SK-N-SH (cell line): ENCODE measurements around the gene FOXD4L1.
"Not testable (repeated sequence)": the region's sequence is repeated elsewhere in the genome, so short reads cannot be mapped to it uniquely, and the experiment has no call there.

Experiments
- FOSL2 ChIP-seq: IDR thresholded peaks from 2 replicates; pipeline ENCODE4 v1.4.0; 2012; ENCODE audit warnings: low read depth, mild to moderate bottlenecking, moderate library complexity, borderline replicate concordance
- NRF1 ChIP-seq: IDR thresholded peaks from 2 replicates; pipeline ENCODE4 v1.6.1; 2012; ENCODE audit warnings: low read depth, mild to moderate bottlenecking, low read length
- POLR2AphosphoS5 ChIP-seq: IDR thresholded peaks from 2 replicates; pipeline ENCODE4 v1.6.1; 2012; ENCODE audit warnings: low read depth, low read length
- RAD21 ChIP-seq: IDR thresholded peaks from 2 replicates; pipeline ENCODE4 v1.6.1; 2012; ENCODE audit warnings: mild to moderate bottlenecking, low read length
- RCOR1 ChIP-seq: fragments of 150-350 bp; IDR thresholded peaks from 2 replicates; pipeline ENCODE4 v1.6.1; 2017; ENCODE audit warnings: antibody characterized with exemption, low read length
- RFX5 ChIP-seq: IDR thresholded peaks from 2 replicates; pipeline ENCODE4 v1.6.1; 2012; ENCODE audit warnings: mild to moderate bottlenecking, improper control_type of control experiment, low read length
- YY1 ChIP-seq: IDR thresholded peaks from 2 replicates; pipeline ENCODE4 v1.4.0; 2012; ENCODE audit warnings: low read depth, mild to moderate bottlenecking
- TF ChIP-seq, protein P1 (sequence below): fragments of 200-600 bp; sonication (generic); IDR thresholded peaks from 2 replicates; pipeline ENCODE4 v1.6.1; 2017; ENCODE audit warnings: antibody characterized with exemption, mild to moderate bottlenecking, moderate library complexity
- TF ChIP-seq, protein P2 (sequence below): IDR thresholded peaks from 2 replicates; pipeline ENCODE4 v1.4.0; 2012; ENCODE audit warnings: low read depth, borderline replicate concordance
- TF ChIP-seq, protein P3 (sequence below): IDR thresholded peaks from 2 replicates; pipeline ENCODE4 v1.4.0; 2012; ENCODE audit warnings: low read depth

DNA sequence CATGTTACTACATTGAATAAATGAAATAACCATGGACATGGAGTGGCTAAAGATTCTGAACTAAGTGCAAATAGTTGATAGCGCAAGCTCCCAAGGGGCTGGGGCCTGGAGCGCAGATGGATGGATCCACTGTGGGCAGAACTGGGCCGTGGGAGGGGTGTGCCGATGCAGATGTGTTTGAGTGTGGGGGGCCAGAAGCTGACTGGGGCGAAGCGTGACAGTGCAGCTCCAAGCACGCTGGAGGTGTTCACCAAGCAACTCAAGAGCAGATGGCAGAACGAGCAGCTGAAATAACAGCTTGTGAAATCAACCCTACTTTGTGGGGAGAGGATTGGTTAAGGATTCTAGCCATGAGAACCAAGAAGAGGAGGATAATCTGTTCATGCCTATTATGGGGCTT lies 17.0 kb downstream of the FOXD4L1 start:
- TF ChIP-seq, protein P1, sequence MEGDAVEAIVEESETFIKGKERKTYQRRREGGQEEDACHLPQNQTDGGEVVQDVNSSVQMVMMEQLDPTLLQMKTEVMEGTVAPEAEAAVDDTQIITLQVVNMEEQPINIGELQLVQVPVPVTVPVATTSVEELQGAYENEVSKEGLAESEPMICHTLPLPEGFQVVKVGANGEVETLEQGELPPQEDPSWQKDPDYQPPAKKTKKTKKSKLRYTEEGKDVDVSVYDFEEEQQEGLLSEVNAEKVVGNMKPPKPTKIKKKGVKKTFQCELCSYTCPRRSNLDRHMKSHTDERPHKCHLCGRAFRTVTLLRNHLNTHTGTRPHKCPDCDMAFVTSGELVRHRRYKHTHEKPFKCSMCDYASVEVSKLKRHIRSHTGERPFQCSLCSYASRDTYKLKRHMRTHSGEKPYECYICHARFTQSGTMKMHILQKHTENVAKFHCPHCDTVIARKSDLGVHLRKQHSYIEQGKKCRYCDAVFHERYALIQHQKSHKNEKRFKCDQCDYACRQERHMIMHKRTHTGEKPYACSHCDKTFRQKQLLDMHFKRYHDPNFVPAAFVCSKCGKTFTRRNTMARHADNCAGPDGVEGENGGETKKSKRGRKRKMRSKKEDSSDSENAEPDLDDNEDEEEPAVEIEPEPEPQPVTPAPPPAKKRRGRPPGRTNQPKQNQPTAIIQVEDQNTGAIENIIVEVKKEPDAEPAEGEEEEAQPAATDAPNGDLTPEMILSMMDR = not testable (repeated sequence)
- not testable (repeated sequence) for TF ChIP-seq RAD21, NRF1, YY1, FOSL2, POLR2AphosphoS5, RCOR1, RFX5
- TF ChIP-seq, protein P2, sequence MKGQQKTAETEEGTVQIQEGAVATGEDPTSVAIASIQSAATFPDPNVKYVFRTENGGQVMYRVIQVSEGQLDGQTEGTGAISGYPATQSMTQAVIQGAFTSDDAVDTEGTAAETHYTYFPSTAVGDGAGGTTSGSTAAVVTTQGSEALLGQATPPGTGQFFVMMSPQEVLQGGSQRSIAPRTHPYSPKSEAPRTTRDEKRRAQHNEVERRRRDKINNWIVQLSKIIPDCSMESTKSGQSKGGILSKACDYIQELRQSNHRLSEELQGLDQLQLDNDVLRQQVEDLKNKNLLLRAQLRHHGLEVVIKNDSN = not testable (repeated sequence)
- TF ChIP-seq, protein P3, sequence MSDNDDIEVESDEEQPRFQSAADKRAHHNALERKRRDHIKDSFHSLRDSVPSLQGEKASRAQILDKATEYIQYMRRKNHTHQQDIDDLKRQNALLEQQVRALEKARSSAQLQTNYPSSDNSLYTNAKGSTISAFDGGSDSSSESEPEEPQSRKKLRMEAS = not testable (repeated sequence)
